ENCODE data around the gene NEUROD4. TPM values are rescaled to one million over a fixed set of nuclear protein-coding genes. Genes with fewer than 3 reads are reported as not detected.

The NEUROD4 gene
- not detected for total RNA-seq

GRCh38 chr12:55019784-55020183 is at the start of gene NEUROD4:
Gene NEUROD4 (plus strand): TSS chr12:55019974. CDS start chr12:55026440, 6,466 bp downstream.
- peaks cover 2% of the 10 kb centered on the region for H3K36me3 Mint-ChIP-seq (ENCODE audit: low read depth)
- CTCF ChIA-PET = interaction anchor here (1.0 to 1.3 kb wide), 2 partner anchors 26 to 335 kb away, joined by 3 to 4 read pairs; no protein-coding TSS in a partner anchor
- peak; percentile 11 for DNase-seq

GRCh38 chr12:54970741-54971140 is 49.0 kb upstream of the NEUROD4 start:
- ChIA-PET CTCF (no interaction called here), POLR2A (interaction anchor here (0.7 kb wide), 1 partner anchor 13 kb away, joined by 3 read pairs; no protein-coding TSS in a partner anchor)
- Mint-ChIP-seq H3K4me1 (peaks cover 72% of the 10 kb centered on the region), H3K9me3 (no peaks in the 10 kb centered on the region), H3K27ac (no peak overlapping the region), H3K4me3 (no peak overlapping the region), H3K36me3 (ENCODE audit: low read depth) (peaks cover 81% of the 10 kb centered on the region), H3K27me3 (no peaks in the 10 kb centered on the region)
- no peak for DNase-seq

More at GRCh38 chr12:55019784-55020183, at the start of gene NEUROD4:
- H3K9me3 Mint-ChIP-seq = no peaks in the 10 kb centered on the region
- peaks cover 5% of the 10 kb centered on the region for H3K4me1 Mint-ChIP-seq
- POLR2A ChIA-PET = no interaction called here
- H3K27me3 Mint-ChIP-seq = peaks cover 51% of the 10 kb centered on the region
- no peak within 1 kb of the TSS for H3K4me3 Mint-ChIP-seq
- peak within 1 kb of the TSS; percentile 41 for H3K27ac Mint-ChIP-seq

- DNase-seq = no peak
- no peaks in the 10 kb centered on the region for H3K27me3 Mint-ChIP-seq
These were observed 46.2 kb upstream of the NEUROD4 start for GRCh38 chr12:54973556-54973955.

GRCh38 chr12:54974279-54974678 is 45.5 kb upstream of the NEUROD4 start:
- Mint-ChIP-seq H3K4me3 (no peak overlapping the region), H3K27me3 (no peaks in the 10 kb centered on the region), H3K9me3 (no peaks in the 10 kb centered on the region), H3K36me3 (ENCODE audit: low read depth) (peaks cover 83% of the 10 kb centered on the region), H3K4me1 (peaks cover 85% of the 10 kb centered on the region), H3K27ac (peak overlapping the region; percentile 27)
- ChIA-PET POLR2A (no interaction called here), CTCF (interaction anchor here (1.3 to 3.3 kb wide), 5 partner anchors 9 to 19 kb away, joined by 3 to 13 read pairs (median 4); no protein-coding TSS in a partner anchor)
- DNase-seq = no peak

More at GRCh38 chr12:54973556-54973955, 46.2 kb upstream of the NEUROD4 start:
- ChIA-PET CTCF (interaction anchor here (1.0 to 2.3 kb wide), 4 partner anchors 10 to 99 kb away, joined by 3 to 12 read pairs (median 4); no protein-coding TSS in a partner anchor), POLR2A (no interaction called here)
- H3K27ac Mint-ChIP-seq = peak overlapping the region; percentile 47
- H3K9me3 Mint-ChIP-seq = no peaks in the 10 kb centered on the region
- peaks cover 80% of the 10 kb centered on the region for H3K4me1 Mint-ChIP-seq
- H3K4me3 Mint-ChIP-seq = no peak overlapping the region
- H3K36me3 Mint-ChIP-seq (ENCODE audit: low read depth) = peaks cover 78% of the 10 kb centered on the region

- H3K27me3 Mint-ChIP-seq = no peaks in the 10 kb centered on the region
- peak overlapping the region; percentile 55 for H3K27ac Mint-ChIP-seq
- peaks cover 92% of the 10 kb centered on the region for H3K4me1 Mint-ChIP-seq
- ChIA-PET CTCF (interaction anchor here (0.7 to 3.3 kb wide), 5 partner anchors 8 to 41 kb away, joined by 3 to 13 read pairs (median 4); no protein-coding TSS in a partner anchor), POLR2A (interaction anchor here (0.7 kb wide), 1 partner anchor 11 kb away, joined by 3 read pairs; no protein-coding TSS in a partner anchor)
- no peak overlapping the region for H3K4me3 Mint-ChIP-seq
- peaks cover 91% of the 10 kb centered on the region for H3K36me3 Mint-ChIP-seq (ENCODE audit: low read depth)
- no peak for DNase-seq
- no peaks in the 10 kb centered on the region for H3K9me3 Mint-ChIP-seq
These were observed 44.5 kb upstream of the NEUROD4 start for GRCh38 chr12:54975272-54975671.

- Mint-ChIP-seq H3K9me3 (no peaks in the 10 kb centered on the region), H3K4me1 (peaks cover 92% of the 10 kb centered on the region), H3K27me3 (no peaks in the 10 kb centered on the region), H3K4me3 (peak overlapping the region; percentile 39), H3K27ac (peak overlapping the region; percentile 63), H3K36me3 (ENCODE audit: low read depth) (peaks cover 89% of the 10 kb centered on the region)
- CTCF ChIA-PET = interaction anchor here (0.9 to 3.3 kb wide), 2 partner anchors 12 to 17 kb away, joined by 3 to 13 read pairs; no protein-coding TSS in a partner anchor
- POLR2A ChIA-PET = no interaction called here
- no peak for DNase-seq
These were observed 43.9 kb upstream of the NEUROD4 start for GRCh38 chr12:54975875-54976274.

- peak overlapping the region; percentile 67 for H3K4me3 Mint-ChIP-seq
- peaks cover 90% of the 10 kb centered on the region for H3K36me3 Mint-ChIP-seq (ENCODE audit: low read depth)
- no peak for DNase-seq
- ChIA-PET CTCF (interaction anchor here (1.5 to 3.3 kb wide), 3 partner anchors 16 to 94 kb away, joined by 3 to 13 read pairs (median 5); no protein-coding TSS in a partner anchor), POLR2A (no interaction called here)
- no peaks in the 10 kb centered on the region for H3K9me3 Mint-ChIP-seq
- H3K27me3 Mint-ChIP-seq = no peaks in the 10 kb centered on the region
- H3K27ac Mint-ChIP-seq = peak overlapping the region; percentile 87
- H3K4me1 Mint-ChIP-seq = peaks cover 95% of the 10 kb centered on the region
These were observed 42.6 kb upstream of the NEUROD4 start for GRCh38 chr12:54977155-54977554.

GRCh38 chr12:54977857-54978256 is 41.9 kb upstream of the NEUROD4 start:
- no peaks in the 10 kb centered on the region for H3K27me3 Mint-ChIP-seq
- DNase-seq = peak; percentile 12
- ChIA-PET CTCF (interaction anchor here (1.5 to 3.3 kb wide), 3 partner anchors 15 to 94 kb away, joined by 3 to 13 read pairs (median 5); no protein-coding TSS in a partner anchor), POLR2A (no interaction called here)
- peak overlapping the region; percentile 77 for H3K27ac Mint-ChIP-seq
- peak overlapping the region; percentile 67 for H3K4me3 Mint-ChIP-seq
- no peaks in the 10 kb centered on the region for H3K9me3 Mint-ChIP-seq
- peaks cover 90% of the 10 kb centered on the region for H3K36me3 Mint-ChIP-seq (ENCODE audit: low read depth)
- H3K4me1 Mint-ChIP-seq = peaks cover 96% of the 10 kb centered on the region

GRCh38 chr12:54980341-54980740 is 39.4 kb upstream of the NEUROD4 start:
- ChIA-PET CTCF (interaction anchor here (0.7 to 1.5 kb wide), 5 partner anchors 12 to 953 kb away, joined by 3 to 6 read pairs (median 4); no protein-coding TSS in a partner anchor), POLR2A (no interaction called here)
- H3K9me3 Mint-ChIP-seq = no peaks in the 10 kb centered on the region
- H3K4me1 Mint-ChIP-seq = peaks cover 81% of the 10 kb centered on the region
- peak overlapping the region; percentile 87 for H3K27ac Mint-ChIP-seq
- no peaks in the 10 kb centered on the region for H3K27me3 Mint-ChIP-seq
- peaks cover 84% of the 10 kb centered on the region for H3K36me3 Mint-ChIP-seq (ENCODE audit: low read depth)
- H3K4me3 Mint-ChIP-seq = peak overlapping the region; percentile 93
- DNase-seq = peak; percentile 45

- H3K4me3 Mint-ChIP-seq = peak overlapping the region; percentile 93
- peak; percentile 26 for DNase-seq
- CTCF ChIA-PET = interaction anchor here (0.8 to 1.7 kb wide), 4 partner anchors 11 to 24 kb away, joined by 3 to 11 read pairs (median 6); no protein-coding TSS in a partner anchor
- peak overlapping the region; percentile 93 for H3K27ac Mint-ChIP-seq
- H3K36me3 Mint-ChIP-seq (ENCODE audit: low read depth) = peaks cover 70% of the 10 kb centered on the region
- no peaks in the 10 kb centered on the region for H3K27me3 Mint-ChIP-seq
- H3K4me1 Mint-ChIP-seq = peaks cover 80% of the 10 kb centered on the region
- peaks cover 4% of the 10 kb centered on the region for H3K9me3 Mint-ChIP-seq
- POLR2A ChIA-PET = no interaction called here
These were observed 38.0 kb upstream of the NEUROD4 start for GRCh38 chr12:54981796-54982195.

- peak; percentile 16 for DNase-seq
- peaks cover 4% of the 10 kb centered on the region for H3K9me3 Mint-ChIP-seq
- peaks cover 70% of the 10 kb centered on the region for H3K4me1 Mint-ChIP-seq
- ChIA-PET CTCF (interaction anchor here (0.9 to 3.1 kb wide), 3 partner anchors 9 to 89 kb away, joined by 5 to 21 read pairs (median 12); no protein-coding TSS in a partner anchor), POLR2A (interaction anchor here (0.6 kb wide), 1 partner anchor 13 kb away, joined by 3 read pairs; no protein-coding TSS in a partner anchor)
- H3K36me3 Mint-ChIP-seq (ENCODE audit: low read depth) = peaks cover 56% of the 10 kb centered on the region
- peak overlapping the region; percentile 93 for H3K4me3 Mint-ChIP-seq
- no peaks in the 10 kb centered on the region for H3K27me3 Mint-ChIP-seq
- H3K27ac Mint-ChIP-seq = peak overlapping the region; percentile 93
These were observed 36.2 kb upstream of the NEUROD4 start for GRCh38 chr12:54983536-54984101.

GRCh38 chr12:54984658-54985376 is 35.0 kb upstream of the NEUROD4 start, which contains the start of gene TESPA1:
Gene TESPA1 (minus strand): TSS chr12:54984762. CDS start chr12:54974562, 10,200 bp downstream.
- Mint-ChIP-seq H3K4me3 (peak within 1 kb of the TSS; percentile 93), H3K4me1 (peaks cover 66% of the 10 kb centered on the region), H3K9me3 (peaks cover 4% of the 10 kb centered on the region), H3K27ac (peak within 1 kb of the TSS; percentile 93), H3K27me3 (no peaks in the 10 kb centered on the region), H3K36me3 (ENCODE audit: low read depth) (peaks cover 46% of the 10 kb centered on the region)
- CTCF ChIA-PET = interaction anchor here (0.8 to 3.1 kb wide), 4 partner anchors 8 to 88 kb away, joined by 3 to 21 read pairs (median 4); no protein-coding TSS in a partner anchor
- DNase-seq = peak; percentile 92
- POLR2A ChIA-PET = no interaction called here

Measured in activated CD4-positive, alpha-beta T cell treated with anti-CD3 and anti-CD28 coated beads, Interleukin-2, amount 10 ng/mL, durations not matched to agents 7 days and 5 days (primary cell).